Kidney epithelial cell (primary cell): ENCODE data around the gene RBFOX2. TPM values are rescaled to one million over a fixed set of nuclear protein-coding genes. Genes with fewer than 3 reads are reported as not detected.

Experiments used
- DNase-seq: peaks from one replicate; pipeline ENCODE4 v3.0.0-alpha.2; 2010; ENCODE audit warnings: low read depth
- H3K27me3 ChIP-seq: 2 replicates; pipeline ENCODE4 v1.6.0; 2011; ENCODE audit warnings: low read length; ENCODE audit not compliant: control insufficient read depth, insufficient read depth
- H3K36me3 ChIP-seq: 2 replicates; pipeline ENCODE4 v1.5.1; 2011; ENCODE audit warnings: low read length; ENCODE audit not compliant: control insufficient read depth, insufficient read depth
- H3K4me3 ChIP-seq: 2 replicates; pipeline ENCODE4 v1.5.1; 2011; ENCODE audit warnings: low read depth, mild to moderate bottlenecking, control low read depth, low read length
- CTCF ChIP-seq: IDR thresholded peaks from 2 replicates; pipeline ENCODE4 v1.5.1; 2011; ENCODE audit warnings: mild to moderate bottlenecking, moderate library complexity, low read length, control low read depth, inconsistent platforms; ENCODE audit not compliant: insufficient read depth, poor library complexity, severe bottlenecking
- total RNA-seq: library from RNA; depleted of rRNA; stranded (reverse); fragments of >200 nt; gene quantifications from 2 replicates; pipeline ENCODE4 v1.2.3, GENCODE V29; 2015

The RBFOX2 gene
- total RNA-seq, 1 donor from 2014 or later, result 75.1 TPM

GRCh38 chr22:35887296-35887875 is 141.2 kb downstream of the RBFOX2 start:
- DNase-seq, result no peak
- Histone ChIP-seq H3K36me3 (no peaks in the 10 kb centered on the region), H3K4me3 (no peak overlapping the region), H3K27me3 (no peaks in the 10 kb centered on the region)
- TF ChIP-seq CTCF, result no peak

- no peaks in the 10 kb centered on the region for H3K36me3 ChIP-seq
- no peak overlapping the region for H3K4me3 ChIP-seq
- no peak for DNase-seq
- no peak for TF ChIP-seq CTCF
- H3K27me3 ChIP-seq, result no peaks in the 10 kb centered on the region
These were observed 142.3 kb downstream of the RBFOX2 start for GRCh38 chr22:35886309-35886708.

GRCh38 chr22:35884529-35884928 is 144.1 kb downstream of the RBFOX2 start:
- no peak for TF ChIP-seq CTCF
- no peak overlapping the region for H3K4me3 ChIP-seq
- no peaks in the 10 kb centered on the region for H3K36me3 ChIP-seq
- no peaks in the 10 kb centered on the region for H3K27me3 ChIP-seq
- no peak for DNase-seq

- no peak for TF ChIP-seq CTCF
- Histone ChIP-seq H3K4me3 (no peak overlapping the region), H3K27me3 (no peaks in the 10 kb centered on the region), H3K36me3 (no peaks in the 10 kb centered on the region)
- DNase-seq, result no peak
These were observed 145.5 kb downstream of the RBFOX2 start for GRCh38 chr22:35883031-35883620.

- Histone ChIP-seq H3K4me3 (no peak overlapping the region), H3K36me3 (no peaks in the 10 kb centered on the region), H3K27me3 (no peaks in the 10 kb centered on the region)
- TF ChIP-seq CTCF, result no peak
- no peak for DNase-seq
These were observed 146.2 kb downstream of the RBFOX2 start for GRCh38 chr22:35882211-35883030.
